ENCODE results near the gene ADARB1. TPM values are rescaled to one million over a fixed set of nuclear protein-coding genes. Genes with fewer than 3 reads are reported as not detected.

ADARB1 gene
- total and polyA plus RNA-seq, 12 donors = 7.2 to 21.6 (median 16.1) TPM

DNA sequence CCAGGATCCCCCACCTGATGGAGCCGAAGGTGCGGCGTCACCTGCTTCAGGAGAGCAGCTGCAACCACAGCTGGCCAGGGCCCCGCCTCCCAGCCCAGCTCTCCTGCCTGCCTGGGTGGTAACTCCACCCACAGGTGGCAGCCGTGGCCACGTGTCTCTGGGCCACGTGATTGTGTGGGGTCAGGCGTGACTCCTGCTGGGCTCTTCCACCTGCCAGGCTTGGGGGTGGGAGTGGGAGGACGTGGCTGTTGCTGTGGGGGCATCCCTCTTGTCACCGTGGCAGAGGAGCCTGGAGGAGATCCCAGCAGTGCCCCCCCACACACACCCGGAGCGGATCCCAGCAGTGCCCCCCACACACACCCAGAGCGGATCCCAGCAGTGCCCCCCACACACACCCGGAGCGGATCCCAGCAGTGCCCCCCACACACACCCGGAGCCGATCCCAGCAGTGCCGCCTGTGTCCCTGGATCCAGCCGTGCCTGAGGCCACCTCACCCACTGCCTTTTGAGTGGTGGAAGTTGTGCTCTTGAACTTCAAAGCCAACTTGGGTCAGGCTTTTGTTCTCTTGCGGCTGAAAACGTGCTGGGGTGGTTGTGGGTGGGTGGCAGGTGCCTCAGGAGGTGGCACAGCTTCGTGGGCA lies 181.1 kb downstream of the ADARB1 start:
- no peaks in the 10 kb centered on the region for H3K27me3 ChIP-seq
- DNase-seq = peak in 2 of 7 donors; percentile 10 to 38
- intact Hi-C loops (cut with DNase I) = no loop called here

DNA sequence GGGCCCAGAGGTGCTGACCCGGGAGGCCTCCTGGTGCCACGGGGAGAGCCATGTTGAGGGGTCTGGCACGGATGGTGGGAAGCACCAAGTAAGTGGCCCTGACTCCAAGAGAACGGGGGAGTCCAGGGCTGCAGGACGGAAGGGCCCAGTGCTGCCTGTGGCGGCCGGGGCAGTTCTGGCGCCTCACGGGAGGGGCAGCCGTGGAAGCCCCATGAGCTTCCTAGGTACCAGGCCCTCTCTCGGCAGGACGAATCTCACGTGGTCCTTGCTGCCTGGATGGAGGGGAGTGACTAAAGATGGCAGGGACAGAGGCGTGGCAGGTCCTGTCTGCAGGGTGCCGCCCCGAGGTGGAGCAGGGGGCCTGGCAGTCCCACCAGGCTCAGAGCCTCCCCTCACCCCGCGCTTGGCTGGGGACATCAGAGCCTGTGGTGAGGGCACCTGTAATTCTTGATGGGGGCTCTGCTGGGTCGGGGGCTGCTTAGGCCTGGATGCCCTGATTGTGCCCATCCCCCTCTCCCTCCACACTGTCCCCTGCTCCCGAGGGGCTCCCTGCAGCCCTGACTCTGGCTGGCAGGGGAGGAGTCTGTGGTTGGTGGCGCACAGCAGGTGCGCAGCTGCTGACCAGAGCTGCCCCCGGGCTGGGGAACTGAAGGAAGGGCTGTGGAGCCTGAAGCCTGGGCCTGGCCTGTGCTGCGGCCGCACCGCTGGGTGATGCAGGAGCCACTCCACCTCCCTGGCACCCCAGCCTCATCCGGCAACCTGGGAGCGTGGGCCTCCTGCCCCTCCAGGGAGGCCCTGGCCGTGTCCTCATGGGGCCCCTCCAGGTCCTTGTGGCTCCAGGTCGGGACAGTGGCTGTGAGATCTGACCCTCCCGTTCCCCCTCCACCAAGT lies 181.9 kb downstream of the ADARB1 start:
- Histone ChIP-seq H3K27me3 (no peaks in the 10 kb centered on the region), H3K9me3 (replicated peaks in 1 of 3) (no peaks in the 10 kb centered on the region), H3K27ac (no peak overlapping the region), H3K4me3 (no peak overlapping the region), H3K36me3 (replicated peaks in 1 of 2) (no peaks in the 10 kb centered on the region), H3K4me1 (replicated peaks in 1 of 2) (no peaks in the 10 kb centered on the region)
- TF ChIP-seq, protein P1, sequence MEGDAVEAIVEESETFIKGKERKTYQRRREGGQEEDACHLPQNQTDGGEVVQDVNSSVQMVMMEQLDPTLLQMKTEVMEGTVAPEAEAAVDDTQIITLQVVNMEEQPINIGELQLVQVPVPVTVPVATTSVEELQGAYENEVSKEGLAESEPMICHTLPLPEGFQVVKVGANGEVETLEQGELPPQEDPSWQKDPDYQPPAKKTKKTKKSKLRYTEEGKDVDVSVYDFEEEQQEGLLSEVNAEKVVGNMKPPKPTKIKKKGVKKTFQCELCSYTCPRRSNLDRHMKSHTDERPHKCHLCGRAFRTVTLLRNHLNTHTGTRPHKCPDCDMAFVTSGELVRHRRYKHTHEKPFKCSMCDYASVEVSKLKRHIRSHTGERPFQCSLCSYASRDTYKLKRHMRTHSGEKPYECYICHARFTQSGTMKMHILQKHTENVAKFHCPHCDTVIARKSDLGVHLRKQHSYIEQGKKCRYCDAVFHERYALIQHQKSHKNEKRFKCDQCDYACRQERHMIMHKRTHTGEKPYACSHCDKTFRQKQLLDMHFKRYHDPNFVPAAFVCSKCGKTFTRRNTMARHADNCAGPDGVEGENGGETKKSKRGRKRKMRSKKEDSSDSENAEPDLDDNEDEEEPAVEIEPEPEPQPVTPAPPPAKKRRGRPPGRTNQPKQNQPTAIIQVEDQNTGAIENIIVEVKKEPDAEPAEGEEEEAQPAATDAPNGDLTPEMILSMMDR (IDR thresholded peaks at IDR 0.05) = no peak
- TF ChIP-seq POLR2A (IDR thresholded peaks at IDR 0.05) = no peak
- WGBS, 4 donors = 76 to 93% (median 85%) methylated on average over 3 to 31 of the region's 31 CpGs
- peak in 1 of 7 donors; percentile 47 for DNase-seq
- intact Hi-C loops (cut with DNase I) = no loop called here

More for the DNA sequence above, 181.1 kb downstream of the ADARB1 start:
- H3K4me3 ChIP-seq = no peak overlapping the region
- no peak for TF ChIP-seq POLR2A (IDR thresholded peaks at IDR 0.05)
- TF ChIP-seq, protein P1 (IDR thresholded peaks at IDR 0.05) = no peak
- 80 to 84% (median 83%) methylated on average over 7 to 22 of the region's 22 CpGs for WGBS, 4 donors
- H3K27ac ChIP-seq = no peak overlapping the region
- no peaks in the 10 kb centered on the region for H3K9me3 ChIP-seq (replicated peaks in 1 of 3)
- H3K36me3 ChIP-seq (replicated peaks in 1 of 2) = no peaks in the 10 kb centered on the region
- no peaks in the 10 kb centered on the region for H3K4me1 ChIP-seq (replicated peaks in 1 of 2)

DNA sequence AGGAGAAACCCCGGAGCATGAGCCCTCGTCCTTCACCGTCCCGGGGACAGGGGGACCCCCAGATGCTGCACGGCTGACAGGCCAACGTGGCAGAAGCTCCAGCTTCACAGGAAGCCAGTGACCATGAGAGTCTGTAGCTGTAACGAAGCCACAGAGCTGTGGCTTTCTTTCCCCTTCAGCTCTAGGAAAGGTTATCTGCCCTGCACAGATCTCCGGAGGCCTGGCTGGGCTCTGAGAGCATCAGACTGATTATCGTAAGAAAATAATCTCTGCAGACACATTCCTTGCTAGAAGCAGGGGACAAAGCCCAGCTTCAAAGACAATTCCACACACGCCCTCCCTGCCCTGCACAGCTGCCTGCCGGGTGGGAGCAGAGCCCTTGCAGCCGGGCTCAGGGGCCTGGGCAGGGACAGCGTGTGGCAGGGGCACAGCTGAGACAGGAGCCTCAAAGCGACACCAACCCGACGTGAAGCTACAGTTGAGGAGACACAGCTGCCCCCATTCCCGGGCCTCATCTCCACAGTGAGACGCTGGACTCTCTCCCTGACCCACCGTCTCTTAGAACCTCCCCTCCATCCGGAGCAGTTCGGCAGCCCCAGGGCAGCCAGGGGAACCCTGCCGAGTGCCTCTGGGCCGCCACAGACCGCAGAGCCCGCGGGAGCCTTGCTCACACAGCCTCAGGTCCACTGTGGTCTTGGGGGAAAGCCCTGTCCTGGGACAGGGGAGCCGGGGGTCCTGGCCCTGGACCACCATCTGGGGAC lies 182.7 kb downstream of the ADARB1 start:
- Histone ChIP-seq H3K36me3 (replicated peaks in 1 of 2) (no peaks in the 10 kb centered on the region), H3K27ac (no peak overlapping the region), H3K27me3 (no peaks in the 10 kb centered on the region), H3K9me3 (replicated peaks in 1 of 3) (no peaks in the 10 kb centered on the region), H3K4me1 (replicated peaks in 1 of 2) (no peaks in the 10 kb centered on the region), H3K4me3 (no peak overlapping the region)
- peak in 2 of 7 donors; percentile 13 to 43 for DNase-seq
- intact Hi-C loops (cut with DNase I) = no loop called here
- WGBS, 4 donors = 40 to 53% (median 49%) methylated on average over 8 to 27 of the region's 27 CpGs
- no peak for TF ChIP-seq POLR2A (IDR thresholded peaks at IDR 0.05)
- TF ChIP-seq, protein P1 (IDR thresholded peaks at IDR 0.05) = no peak
